Neuron (in vitro differentiated cells): ENCODE data around the gene CCL4.
A peak's percentile ranks its signal among the peaks of the same experiment; 100 is the strongest.
"Not testable (repeated sequence)": the region's sequence is repeated elsewhere in the genome, so short reads cannot be mapped to it uniquely, and the experiment has no call there.

Experiments
- H2AFZ ChIP-seq: one replicate; pipeline ENCODE4 v1.6.1; 2013; ENCODE audit warnings: low read depth, mild to moderate bottlenecking, inconsistent platforms, low read length, moderate library complexity
- H3K27me3 ChIP-seq: one replicate; pipeline ENCODE4 v1.6.1; 2013; ENCODE audit warnings: low read length; ENCODE audit not compliant: insufficient read depth
- H3K36me3 ChIP-seq: one replicate; pipeline ENCODE4 v1.6.1; 2013; ENCODE audit warnings: low read length; ENCODE audit not compliant: insufficient read depth
- H3K4me1 ChIP-seq: one replicate; pipeline ENCODE4 v1.6.1; 2013; ENCODE audit warnings: low read length; ENCODE audit not compliant: insufficient read depth
- H3K4me3 ChIP-seq: 2 replicates; pipeline ENCODE4 v1.5.1; 2013; ENCODE audit warnings: mild to moderate bottlenecking, low read length, moderate library complexity
- H3K9me3 ChIP-seq: one replicate; pipeline ENCODE4 v1.6.1; 2013; ENCODE audit warnings: low read length

CCL4 gene

DNA sequence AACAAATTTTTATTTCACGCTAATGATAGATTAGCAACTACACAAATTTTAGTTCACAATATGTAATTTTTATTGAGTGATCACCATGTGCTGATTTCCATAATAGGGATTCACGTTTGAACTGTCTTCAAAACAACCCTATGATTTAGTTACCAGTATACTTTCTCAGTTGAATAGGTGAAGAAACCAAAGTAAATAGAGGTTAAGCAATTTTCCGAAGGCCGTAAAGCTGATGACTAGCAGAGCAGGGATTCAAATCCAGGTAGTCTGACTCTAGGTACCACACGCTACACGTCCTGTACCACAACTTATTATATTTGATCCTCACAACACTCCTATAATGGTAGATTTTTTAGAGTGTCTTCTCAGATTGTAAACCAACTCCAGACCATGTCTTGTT is 10.9 kb upstream of the CCL4 start:
- H3K27me3 ChIP-seq: peaks cover 14% of the 10 kb centered on the region
- not testable (repeated sequence) for H3K4me3 ChIP-seq, H3K9me3 ChIP-seq, H3K4me1 ChIP-seq, H3K36me3 ChIP-seq, H2AFZ ChIP-seq

DNA sequence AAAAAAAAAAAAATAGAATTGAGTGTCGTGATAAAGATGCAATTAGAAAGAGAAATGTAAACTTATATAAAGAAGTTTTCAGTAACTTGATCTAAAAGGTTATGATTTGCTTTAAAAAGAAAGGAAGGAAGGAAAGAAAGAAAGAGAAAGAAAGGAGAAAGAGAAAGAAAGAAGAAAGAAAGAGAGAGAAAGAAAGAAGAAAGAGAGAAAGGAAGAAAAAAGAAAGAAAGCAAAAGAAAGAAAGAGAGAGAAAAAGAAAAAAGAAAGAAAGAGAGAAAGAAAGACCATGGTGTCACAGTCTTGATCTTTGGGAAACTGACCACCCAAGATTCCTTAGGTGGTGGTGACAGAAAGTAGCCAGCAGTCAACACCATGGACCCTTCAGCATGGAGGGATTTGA is 9.4 kb upstream of the CCL4 start:
- Histone ChIP-seq H3K36me3 (no peaks in the 10 kb centered on the region), H2AFZ (no peak overlapping the region), H3K9me3 (no peaks in the 10 kb centered on the region), H3K4me3 (no peak overlapping the region), H3K4me1 (no peaks in the 10 kb centered on the region), H3K27me3 (peaks cover 10% of the 10 kb centered on the region)

- Histone ChIP-seq H3K4me1 (no peaks in the 10 kb centered on the region), H3K4me3 (no peak overlapping the region)
These were observed 8.9 kb upstream of the CCL4 start for GRCh38 chr17:36094746-36095145.

DNA sequence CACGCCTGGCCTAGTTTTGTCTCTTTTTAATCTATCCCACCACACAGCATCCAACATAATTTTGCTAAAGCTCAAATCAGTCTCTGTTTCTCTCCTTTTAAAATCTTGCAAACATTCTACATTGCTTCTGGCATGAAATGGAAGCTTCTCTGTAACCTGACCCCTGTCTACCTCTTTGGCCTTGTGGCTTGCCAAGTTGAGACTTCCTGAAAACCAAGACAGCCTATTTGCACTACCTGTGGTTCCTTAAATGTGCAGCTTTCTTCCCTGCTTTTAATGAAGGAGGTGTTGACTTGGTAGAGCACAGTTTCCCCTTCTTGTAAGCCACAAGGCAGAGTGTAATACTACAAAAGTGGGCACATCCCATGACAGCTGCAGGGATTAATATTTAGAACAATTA is 7.6 kb upstream of the CCL4 start:
- Histone ChIP-seq H3K9me3 (no peaks in the 10 kb centered on the region), H3K27me3 (peaks cover 4% of the 10 kb centered on the region), H3K4me3 (no peak overlapping the region), H3K36me3 (no peaks in the 10 kb centered on the region), H3K4me1 (no peaks in the 10 kb centered on the region), H2AFZ (no peak overlapping the region)

More at GRCh38 chr17:36094746-36095145, 8.9 kb upstream of the CCL4 start:
- Histone ChIP-seq H3K9me3 (no peaks in the 10 kb centered on the region), H2AFZ (no peak overlapping the region), H3K27me3 (peaks cover 6% of the 10 kb centered on the region), H3K36me3 (no peaks in the 10 kb centered on the region)

GRCh38 chr17:36099004-36099403 is 4.6 kb upstream of the CCL4 start:
- not testable (repeated sequence) for H3K36me3 ChIP-seq, H3K9me3 ChIP-seq, H3K4me1 ChIP-seq, H2AFZ ChIP-seq, H3K27me3 ChIP-seq, H3K4me3 ChIP-seq

DNA sequence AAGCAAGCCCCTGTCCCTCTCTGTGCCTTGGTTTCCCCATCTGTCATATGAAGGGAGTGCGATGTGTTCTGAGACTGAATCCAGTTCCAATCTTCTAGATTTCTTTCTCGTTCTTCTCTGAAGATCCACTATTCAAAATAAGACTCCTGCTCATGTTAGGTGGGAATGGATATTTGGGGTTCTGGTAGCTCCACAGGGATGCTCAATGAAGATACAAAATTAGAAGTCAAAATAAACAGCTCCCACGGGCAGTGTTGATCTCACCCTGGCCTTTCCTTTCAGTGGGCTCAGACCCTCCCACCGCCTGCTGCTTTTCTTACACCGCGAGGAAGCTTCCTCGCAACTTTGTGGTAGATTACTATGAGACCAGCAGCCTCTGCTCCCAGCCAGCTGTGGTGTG is 619 bp downstream of the CCL4 start:
- not testable (repeated sequence) for H2AFZ ChIP-seq, H3K4me3 ChIP-seq, H3K27me3 ChIP-seq, H3K9me3 ChIP-seq, H3K36me3 ChIP-seq, H3K4me1 ChIP-seq

GRCh38 chr17:36104701-36105181 is 1.1 kb downstream of the CCL4 start:
- Histone ChIP-seq H3K4me1 (peaks cover 10% of the 10 kb centered on the region), H3K4me3 (no peak overlapping the region), H2AFZ (no peak overlapping the region), H3K36me3 (no peaks in the 10 kb centered on the region), H3K9me3 (no peaks in the 10 kb centered on the region), H3K27me3 (no peaks in the 10 kb centered on the region)

DNA sequence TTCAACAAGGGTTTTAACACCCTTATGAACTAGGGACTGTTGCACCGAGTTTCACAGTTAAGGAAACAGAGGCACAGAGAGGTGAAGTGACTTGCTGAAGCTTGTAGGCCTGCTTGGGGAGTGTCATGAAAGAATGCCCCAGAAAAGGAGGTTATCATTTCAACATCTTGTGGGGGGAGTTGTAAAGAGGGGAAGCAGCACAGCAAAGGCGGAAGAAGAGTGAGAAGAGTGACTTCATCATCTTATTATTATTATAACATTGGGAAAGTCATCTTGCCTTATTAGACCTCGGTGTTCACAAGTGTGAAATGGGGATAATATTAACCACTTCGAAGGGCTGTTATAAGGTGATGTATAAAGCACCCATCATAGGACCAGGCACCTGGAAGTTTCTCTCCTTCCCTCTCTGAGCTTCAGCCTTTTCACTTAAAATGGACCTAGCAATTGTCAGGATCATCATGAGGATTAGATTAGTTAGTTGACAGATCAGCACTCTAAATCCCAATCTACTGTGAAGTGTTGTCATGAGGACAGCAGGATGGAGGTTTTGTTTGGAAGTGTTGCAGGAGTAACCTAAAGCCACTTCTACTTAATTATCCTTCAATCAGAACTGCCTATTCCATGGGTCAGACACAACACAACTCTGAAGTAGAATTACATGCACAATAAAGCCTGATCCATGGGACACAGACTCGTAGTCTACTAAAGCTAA is 2.3 kb downstream of the CCL4 start:
- Histone ChIP-seq H3K4me1 (peaks cover 22% of the 10 kb centered on the region), H2AFZ (no peak overlapping the region), H3K27me3 (no peaks in the 10 kb centered on the region), H3K4me3 (no peak overlapping the region), H3K36me3 (no peaks in the 10 kb centered on the region), H3K9me3 (no peaks in the 10 kb centered on the region)

GRCh38 chr17:36106493-36106835 is 2.8 kb downstream of the CCL4 start:
- H3K36me3 ChIP-seq: no peaks in the 10 kb centered on the region
- no peak overlapping the region for H3K4me3 ChIP-seq
- no peak overlapping the region for H2AFZ ChIP-seq
- H3K4me1 ChIP-seq: peaks cover 26% of the 10 kb centered on the region
- H3K27me3 ChIP-seq: no peaks in the 10 kb centered on the region
- no peaks in the 10 kb centered on the region for H3K9me3 ChIP-seq

DNA sequence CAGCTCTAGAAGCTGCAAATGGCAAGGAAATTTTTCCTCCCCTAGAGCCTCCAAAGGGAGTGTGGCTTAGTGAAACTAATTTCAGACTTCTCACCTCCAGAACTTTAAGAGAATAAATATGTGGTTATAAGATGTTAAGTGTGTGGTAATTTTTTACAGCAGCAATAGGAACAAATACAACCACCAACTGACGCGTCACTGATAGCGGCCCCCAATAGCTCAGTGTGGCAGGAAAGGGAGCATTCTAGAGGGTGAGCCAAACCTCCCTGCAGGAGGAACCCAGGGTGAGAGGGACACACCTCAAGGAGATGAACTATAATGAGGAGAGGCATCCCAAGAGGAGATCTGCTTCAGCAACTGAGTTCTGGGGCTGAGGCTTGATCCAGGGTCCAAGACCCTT is 4.0 kb downstream of the CCL4 start:
- Histone ChIP-seq H3K36me3 (no peaks in the 10 kb centered on the region), H3K4me1 (peaks cover 38% of the 10 kb centered on the region), H3K9me3 (no peaks in the 10 kb centered on the region), H3K27me3 (no peaks in the 10 kb centered on the region), H3K4me3 (no peak overlapping the region), H2AFZ (no peak overlapping the region)

- H3K36me3 ChIP-seq, H3K4me3 ChIP-seq, H2AFZ ChIP-seq, H3K9me3 ChIP-seq, H3K27me3 ChIP-seq: not testable (repeated sequence)
- peaks cover 39% of the 10 kb centered on the region for H3K4me1 ChIP-seq
These were observed 4.6 kb downstream of the CCL4 start for GRCh38 chr17:36108265-36108664.

- Histone ChIP-seq H3K36me3 (no peaks in the 10 kb centered on the region), H3K4me3 (peak overlapping the region; percentile 32)
These were observed 7.5 kb downstream of the CCL4 start for GRCh38 chr17:36111068-36111490.

GRCh38 chr17:36112572-36112971 is 8.9 kb downstream of the CCL4 start:
- H3K4me1 ChIP-seq: peaks cover 40% of the 10 kb centered on the region
- no peak overlapping the region for H2AFZ ChIP-seq
- peaks cover 2% of the 10 kb centered on the region for H3K9me3 ChIP-seq
- no peaks in the 10 kb centered on the region for H3K36me3 ChIP-seq
- no peak overlapping the region for H3K4me3 ChIP-seq
- no peaks in the 10 kb centered on the region for H3K27me3 ChIP-seq

More at GRCh38 chr17:36111068-36111490, 7.5 kb downstream of the CCL4 start:
- Histone ChIP-seq H3K27me3 (no peaks in the 10 kb centered on the region), H3K9me3 (peaks cover 2% of the 10 kb centered on the region), H2AFZ (no peak overlapping the region), H3K4me1 (peaks cover 31% of the 10 kb centered on the region)

DNA sequence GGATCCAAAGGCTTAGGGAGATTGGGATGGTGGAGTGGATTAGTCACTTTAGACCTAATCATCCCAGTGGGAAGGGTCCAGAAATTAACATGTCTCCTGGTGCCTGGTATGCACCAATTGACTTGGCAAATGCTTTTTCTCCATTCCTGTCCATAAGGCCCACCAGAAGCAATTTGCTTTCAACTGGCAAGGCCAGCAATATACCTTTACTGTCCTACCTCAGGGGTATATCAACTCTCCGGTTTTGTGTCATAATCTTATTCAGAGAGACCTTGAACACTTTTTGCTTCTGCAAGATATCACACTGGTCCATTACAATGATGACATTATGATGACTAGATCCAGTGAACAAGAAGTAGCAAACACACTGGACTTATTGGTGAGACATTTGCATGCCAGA is 9.5 kb downstream of the CCL4 start:
- H3K27me3 ChIP-seq, H2AFZ ChIP-seq, H3K9me3 ChIP-seq, H3K36me3 ChIP-seq, H3K4me3 ChIP-seq: not testable (repeated sequence)
- peaks cover 45% of the 10 kb centered on the region for H3K4me1 ChIP-seq
